ENCODE data around the gene TGM5.
"Not testable (repeated sequence)": the region's sequence is repeated elsewhere in the genome, so short reads cannot be mapped to it uniquely, and the experiment has no call there.

TGM5 gene

DNA sequence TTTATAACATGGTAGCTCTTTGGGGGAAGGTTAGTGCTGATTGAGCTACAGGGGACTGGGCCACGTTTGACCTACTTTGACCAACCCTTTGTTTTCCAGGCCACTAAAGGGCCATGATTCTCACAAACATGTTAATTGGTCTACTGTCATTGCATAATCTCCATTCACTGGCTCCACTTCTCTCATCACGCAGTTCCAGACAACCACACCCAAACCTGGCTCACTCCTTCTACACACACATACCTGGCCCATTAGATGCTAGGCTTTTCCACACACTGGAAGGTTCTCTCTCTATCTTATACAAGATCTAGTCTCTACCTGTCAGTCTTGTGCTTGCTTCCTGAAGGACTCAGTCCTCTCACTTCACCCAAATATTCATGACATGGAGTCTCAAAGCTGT is 15.9 kb downstream of the TGM5 start:
- in situ Hi-C loops (cut with HindIII; ENCODE audit: low sequenced_read_pairs): loop anchor here (5.0 kb wide), 1 partner anchor 52 kb away; the partner anchor contains the start of gene TGM7

DNA sequence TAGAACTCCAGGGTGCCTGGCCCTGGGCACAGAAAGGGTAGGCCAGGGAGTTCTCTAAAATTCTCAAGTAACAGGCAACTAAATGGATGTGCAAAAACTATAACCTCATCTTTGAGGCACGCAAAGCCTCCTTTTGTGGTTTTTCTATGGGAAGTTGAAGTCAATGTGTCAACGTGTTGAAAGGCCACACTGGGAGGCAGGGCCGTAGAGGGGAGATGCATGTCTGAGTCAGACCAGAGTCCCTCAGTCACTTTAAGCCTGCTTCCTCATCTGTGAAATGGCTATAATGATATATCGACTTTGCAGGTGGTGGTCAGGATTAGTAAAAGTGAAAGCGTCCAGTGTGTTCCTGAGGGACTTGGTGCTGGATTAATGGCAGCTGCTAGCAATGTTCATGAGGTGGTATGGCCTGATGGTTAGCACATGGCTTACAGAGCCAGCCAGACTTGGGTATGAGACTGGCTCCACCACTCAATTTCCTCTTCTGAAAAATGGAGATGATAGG is 17.0 kb downstream of the TGM5 start:
- in situ Hi-C loops (cut with HindIII; ENCODE audit: low sequenced_read_pairs): loop anchor here (5.0 kb wide), 1 partner anchor 53 kb away; the partner anchor contains the start of gene TGM7

- in situ Hi-C loops (cut with HindIII; ENCODE audit: low sequenced_read_pairs): no loop called here
These were observed 17.5 kb downstream of the TGM5 start for GRCh38 chr15:43249236-43249635.

- in situ Hi-C loops (cut with HindIII; ENCODE audit: low sequenced_read_pairs): no loop called here
These were observed 20.4 kb downstream of the TGM5 start for GRCh38 chr15:43246261-43246774.

DNA sequence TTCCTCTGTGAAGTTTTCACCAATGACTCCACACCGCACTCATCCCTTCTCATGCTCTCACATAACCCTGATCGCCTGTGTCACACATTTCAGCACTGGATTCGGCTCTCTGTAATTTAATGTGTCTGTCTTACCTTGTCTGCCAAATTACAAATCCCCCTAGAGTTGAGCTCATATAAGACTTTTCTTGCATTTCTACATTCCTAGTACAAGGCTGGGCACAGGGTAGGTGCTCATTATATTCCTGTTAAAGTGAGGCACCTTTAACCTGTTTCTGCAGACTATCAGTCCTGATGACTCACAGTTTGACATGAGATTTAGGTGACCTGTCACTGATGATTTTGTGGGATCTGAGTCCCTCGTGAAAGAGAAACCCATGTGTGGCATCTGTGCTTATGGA is 22.6 kb downstream of the TGM5 start:
- in situ Hi-C loops (cut with HindIII; ENCODE audit: low sequenced_read_pairs): no loop called here

GRCh38 chr15:43243020-43243645 is 23.6 kb downstream of the TGM5 start:
- in situ Hi-C loops (cut with HindIII; ENCODE audit: low sequenced_read_pairs): no loop called here

DNA sequence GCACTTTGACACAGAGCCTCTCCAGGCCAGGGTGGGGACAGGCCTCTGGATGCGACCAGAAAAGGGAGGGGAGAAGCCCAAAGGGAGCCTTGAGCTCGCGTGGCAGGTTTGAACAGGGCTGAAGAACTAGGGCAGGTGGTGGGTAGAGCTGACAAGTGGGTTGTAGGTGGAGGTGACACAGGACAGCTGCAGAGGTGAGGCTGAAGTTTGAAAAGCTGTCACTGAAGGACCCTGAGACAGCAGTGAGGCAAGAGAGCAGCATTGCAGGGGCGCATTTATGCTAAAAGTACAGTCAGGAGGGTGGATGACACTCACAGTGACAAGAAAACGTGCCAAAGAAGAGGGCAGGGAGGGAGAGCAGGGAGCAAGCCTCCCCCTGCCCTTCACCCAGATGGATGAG is 24.1 kb downstream of the TGM5 start:
- in situ Hi-C loops (cut with HindIII; ENCODE audit: low sequenced_read_pairs): no loop called here

DNA sequence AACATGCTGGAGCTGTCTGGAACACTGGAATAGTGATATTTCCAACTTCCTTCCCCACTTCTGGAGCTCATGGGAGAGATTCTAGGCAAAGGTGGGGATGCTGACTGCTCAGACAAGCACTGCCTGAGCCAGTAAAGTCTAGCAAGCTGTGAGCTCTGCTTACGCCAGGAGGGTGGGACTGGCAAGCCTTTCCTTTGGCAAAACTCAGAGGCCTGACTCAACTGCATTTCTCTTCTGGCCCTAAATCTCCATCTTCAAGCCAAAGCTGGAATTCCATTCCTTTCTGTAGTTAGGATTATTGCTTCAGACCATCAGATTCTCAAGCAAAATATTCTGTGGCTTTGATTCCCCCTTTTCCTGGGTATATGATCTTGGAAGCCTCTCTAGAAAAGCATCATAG is 25.6 kb downstream of the TGM5 start:
- in situ Hi-C loops (cut with HindIII; ENCODE audit: low sequenced_read_pairs): no loop called here

DNA sequence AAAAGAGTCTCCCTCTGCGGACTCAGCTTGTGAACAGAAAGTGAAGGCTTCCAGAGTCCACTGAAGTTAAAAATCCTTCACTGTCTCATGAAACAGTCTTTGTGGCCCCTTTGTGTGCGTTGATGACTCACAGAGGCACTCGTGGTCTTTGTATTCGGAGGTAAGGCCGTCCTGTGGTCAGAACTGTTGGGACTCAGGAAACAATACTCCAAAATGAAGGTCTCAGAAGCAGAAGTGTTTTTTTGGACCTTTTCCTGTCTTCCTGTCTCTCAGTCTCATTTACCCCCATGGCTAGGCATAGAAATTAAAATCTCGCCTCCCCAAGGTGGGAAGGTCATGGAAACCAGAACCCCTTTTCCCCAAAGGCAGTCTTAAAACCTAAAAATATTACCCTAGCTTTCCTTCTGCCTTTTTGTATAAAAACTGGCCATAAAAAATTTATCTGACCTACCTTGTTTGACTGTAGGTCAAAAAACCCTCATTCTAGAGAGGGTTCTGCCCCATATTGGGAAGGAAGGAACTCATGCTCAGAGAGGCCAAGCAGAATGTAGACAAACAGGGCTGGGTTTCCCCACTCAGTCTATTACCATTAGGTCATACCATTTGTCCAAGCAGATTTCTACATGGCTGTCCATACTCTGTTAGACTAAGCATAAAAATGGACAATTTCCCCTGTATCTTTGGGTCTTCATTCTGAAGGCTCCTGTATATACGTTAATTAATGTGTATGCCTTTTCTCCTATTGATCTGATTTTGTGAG is 26.8 kb downstream of the TGM5 start:
- in situ Hi-C loops (cut with HindIII; ENCODE audit: low sequenced_read_pairs): loop anchor here (5.0 kb wide), 1 partner anchor 48 kb away; no protein-coding TSS in a partner anchor

DNA sequence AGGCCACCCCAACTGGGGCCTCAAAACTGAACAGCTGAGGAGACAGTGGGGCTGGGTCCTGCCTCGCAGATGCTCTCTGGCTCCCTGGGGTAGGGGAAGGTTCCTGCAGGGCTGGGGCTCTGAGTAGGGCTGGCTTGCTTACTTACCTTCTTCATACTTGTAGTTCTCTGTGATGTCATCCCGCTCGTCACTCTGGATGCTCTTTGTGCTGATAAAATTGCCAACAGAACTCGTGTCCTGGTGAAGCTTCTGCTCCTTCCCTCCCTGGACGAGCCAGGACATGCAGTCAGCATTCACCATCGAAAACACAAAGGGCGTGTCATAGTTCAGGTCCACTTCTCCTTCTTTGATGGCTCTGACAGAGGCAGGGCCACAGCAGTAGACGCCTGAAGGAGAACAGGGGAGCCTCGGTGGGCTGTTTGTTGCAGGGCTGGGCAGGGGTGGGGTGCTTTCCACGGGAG is 28.0 kb downstream of the TGM5 start:
- in situ Hi-C loops (cut with HindIII; ENCODE audit: low sequenced_read_pairs): loop anchor here (5.0 kb wide), 1 partner anchor 46 kb away; no protein-coding TSS in a partner anchor

GRCh38 chr15:43237842-43238470 is 28.8 kb downstream of the TGM5 start:
- in situ Hi-C loops (cut with HindIII; ENCODE audit: low sequenced_read_pairs): loop anchor here (5.0 kb wide), 1 partner anchor 46 kb away; no protein-coding TSS in a partner anchor

DNA sequence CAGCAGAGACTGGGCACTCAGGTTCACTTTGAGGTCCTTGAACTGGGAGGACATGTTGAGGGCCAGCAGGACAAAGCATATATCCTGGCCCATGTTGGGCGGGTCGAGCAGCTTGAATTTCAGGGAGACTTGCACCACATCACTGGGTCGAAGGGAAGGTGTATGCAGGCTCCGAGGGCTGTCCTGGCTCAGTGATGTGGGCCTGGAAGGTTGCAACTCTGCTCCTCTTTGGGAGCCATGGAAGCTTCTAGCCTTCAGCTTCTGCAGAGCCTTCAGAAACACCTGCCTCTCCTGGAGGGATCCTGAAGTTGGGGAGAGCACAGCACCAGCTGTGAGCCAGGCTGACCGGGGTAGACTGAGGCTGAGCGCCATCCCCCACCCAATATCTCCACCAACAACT is 31.2 kb downstream of the TGM5 start:
- in situ Hi-C loops (cut with HindIII; ENCODE audit: low sequenced_read_pairs): loop anchor here (5.0 kb wide), 1 partner anchor 43 kb away; no protein-coding TSS in a partner anchor

DNA sequence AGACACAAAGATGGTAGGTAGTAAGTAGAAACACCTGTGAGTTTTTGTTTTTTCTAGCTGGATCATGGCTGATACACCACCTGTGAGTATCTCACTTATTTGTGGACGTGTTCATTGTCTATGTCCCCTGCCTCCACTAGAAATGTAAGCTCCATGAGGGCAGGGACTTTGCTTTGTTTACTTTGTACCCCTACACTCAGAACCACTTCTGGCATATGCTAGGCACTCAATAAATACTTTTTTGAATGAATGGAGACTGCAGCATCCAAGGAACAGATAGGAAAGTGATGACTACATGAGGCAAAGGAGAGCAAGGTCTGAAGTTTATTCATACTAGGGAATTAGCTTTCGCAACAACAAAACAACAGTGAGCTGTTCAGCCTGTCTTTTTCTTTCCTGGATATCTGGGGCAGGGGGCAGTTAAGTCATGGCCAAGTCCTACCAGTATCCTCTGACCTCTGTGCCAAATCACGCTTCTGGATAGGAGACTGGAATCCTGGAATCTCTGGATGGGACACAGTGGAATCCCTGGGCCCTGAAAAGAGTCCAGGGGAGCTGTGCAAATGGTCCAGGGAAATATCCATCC is 34.3 kb downstream of the TGM5 start:
- in situ Hi-C loops (cut with HindIII; ENCODE audit: low sequenced_read_pairs): no loop called here

GRCh38 chr15:43230640-43231115 is 36.0 kb downstream of the TGM5 start:
- in situ Hi-C loops (cut with HindIII; ENCODE audit: low sequenced_read_pairs): no loop called here

DNA sequence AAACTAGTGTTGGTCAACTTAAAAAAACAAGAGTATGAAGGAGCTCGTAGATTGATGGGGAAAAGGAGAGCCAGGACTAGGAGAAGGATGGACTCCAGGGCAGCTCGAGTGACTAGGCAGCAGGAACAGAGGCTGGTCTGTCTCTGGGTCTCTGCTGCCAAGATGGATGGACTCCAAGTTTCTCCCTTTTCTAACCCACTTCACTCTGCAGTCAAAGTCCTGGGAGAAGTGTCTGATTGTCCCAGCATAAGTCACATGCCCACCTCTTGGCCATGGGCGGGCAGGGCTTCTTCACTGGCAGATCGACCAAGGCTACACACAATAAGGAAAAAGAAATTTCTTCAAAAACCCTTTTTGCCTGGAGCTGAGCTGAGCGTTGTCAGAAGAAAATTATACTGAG is 36.8 kb downstream of the TGM5 start:
- in situ Hi-C loops (cut with HindIII; ENCODE audit: low sequenced_read_pairs): no loop called here

- in situ Hi-C loops (cut with HindIII; ENCODE audit: low sequenced_read_pairs): no loop called here
These were observed 40.1 kb downstream of the TGM5 start for GRCh38 chr15:43226436-43227305.

- in situ Hi-C loops (cut with HindIII; ENCODE audit: low sequenced_read_pairs): not testable (repeated sequence)
These were observed 40.8 kb downstream of the TGM5 start for GRCh38 chr15:43225950-43226255.

GRCh38 chr15:43225201-43225949 is 41.4 kb downstream of the TGM5 start:
- in situ Hi-C loops (cut with HindIII; ENCODE audit: low sequenced_read_pairs): no loop called here

GRCh38 chr15:43221422-43221821 is 45.3 kb downstream of the TGM5 start:
- in situ Hi-C loops (cut with HindIII; ENCODE audit: low sequenced_read_pairs): no loop called here

Measured in endothelial cell of hepatic sinusoid (primary cell).